Testis (tissue), 3 donors: ENCODE measurements around the gene OR52N1. TPM values are rescaled to one million over a fixed set of nuclear protein-coding genes. Genes with fewer than 3 reads are reported as not detected.
A peak's percentile ranks its signal among the peaks of the same experiment; 100 is the strongest.

Source experiments
- DNase-seq: peaks from one replicate; pipeline ENCODE4 v3.0.0-alpha.2; 2019
- H3K27ac ChIP-seq, 2 donors: fragments of 200-600 bp; sonication (generic); one replicate each; pipeline ENCODE4 v1.5.1; 2019
- H3K27me3 ChIP-seq: fragments of 200-600 bp; sonication (generic); one replicate; pipeline ENCODE4 v1.5.1; 2019
- H3K36me3 ChIP-seq: fragments of 200-600 bp; sonication (generic); one replicate; pipeline ENCODE4 v1.5.1; 2017; ENCODE audit warnings: low read depth; ENCODE audit errors: missing control alignments
- H3K4me1 ChIP-seq: fragments of 200-600 bp; sonication (generic); one replicate; pipeline ENCODE4 v1.5.1; 2019
- H3K4me3 ChIP-seq, 2 donors: fragments of 200-600 bp; sonication (generic); one replicate each; pipeline ENCODE4 v1.5.1; 2017 to 2019
- H3K9me3 ChIP-seq: fragments of 200-600 bp; sonication (generic); one replicate; pipeline ENCODE4 v1.5.1; 2017
- CTCF ChIP-seq, 3 experiments: fragments of 450-650 bp in 2 of 3; fragments of 200-600 bp in 1 of 3; sonication (generic) in 1 of 3; IDR thresholded peaks; one replicate each; pipeline ENCODE4 v1.5.1; 2016 to 2019; ENCODE audit warnings: antibody characterized with exemption in 3 of 3, mild to moderate bottlenecking in 2 of 3, moderate library complexity in 1 of 3
- POLR2A ChIP-seq: fragments of 450-650 bp; IDR thresholded peaks from one replicate; pipeline ENCODE4 v1.6.1; 2017; ENCODE audit warnings: antibody characterized with exemption, mild to moderate bottlenecking, moderate library complexity
- WGBS, 2 donors: methylation state at CpG; one replicate each; pipeline ENCODE4 v1.1.5; 2018; 5-methylcytosine and 5-hydroxymethylcytosine counted together
- intact Hi-C: fragments of 100-400 bp; cut with DNase I; formaldehyde crosslinking; loops from one replicate; pipeline ENCODE4 v1.15.1; 2023; ENCODE audit warnings: low total_unique reads
- polyA plus RNA-seq: library from polyadenylated mRNA; stranded (reverse); fragments of 350-450 nt; fragmentation: Illumina TruSeq; extraction: RNeasy Lipid Tissue Mini Kit (QIAGEN cat#74804); gene quantifications from one replicate; pipeline ENCODE4 v1.2.3, GENCODE V29; 2014; ENCODE audit warnings: low read depth, low replicate concordance; ENCODE audit not compliant: insufficient read depth
- total RNA-seq, 2 donors: library from RNA; depleted of rRNA; stranded (reverse); fragments of >200 nt; gene quantifications; one replicate each; pipeline ENCODE4 v1.2.3, GENCODE V29; 2016

Gene OR52N1
- total and polyA plus RNA-seq, 3 donors from 2014 or later, result 1.6 to 1.7 TPM; not detected in 1

DNA sequence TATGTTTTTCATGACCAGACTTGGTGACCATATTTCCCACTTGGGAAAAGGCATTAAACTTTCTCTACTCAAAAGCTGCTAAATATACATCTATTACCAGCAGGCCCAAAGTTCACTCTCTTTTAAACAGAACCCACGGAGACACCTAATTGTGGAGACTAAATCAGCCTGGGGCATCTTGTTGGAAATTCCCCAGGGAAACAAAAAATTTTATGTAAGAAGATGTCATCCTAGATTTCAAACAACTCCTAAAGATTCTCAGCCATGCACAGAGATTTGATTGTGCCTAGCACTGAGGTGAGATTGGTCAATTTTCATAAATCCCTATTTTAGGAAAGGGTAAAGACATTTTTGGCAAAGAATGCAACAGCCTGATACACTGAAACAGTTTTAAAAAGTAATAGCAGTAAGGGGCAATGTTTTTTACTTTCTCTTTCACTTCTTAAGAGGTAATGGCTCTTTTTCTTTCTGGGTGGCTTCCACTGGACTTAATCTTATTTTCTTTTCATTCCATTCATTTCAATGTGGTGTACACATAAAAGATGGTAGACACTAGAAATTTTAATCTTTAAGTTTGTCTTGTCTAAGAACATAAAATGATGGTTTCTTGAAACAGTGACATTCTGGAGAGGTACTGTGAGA is 27.3 kb upstream of the OR52N1 start:
- WGBS, 2 donors, result 67 to 74% methylated on average over 1 of the region's 1 CpG
- no peaks in the 10 kb centered on the region for H3K36me3 ChIP-seq
- no peaks in the 10 kb centered on the region for H3K27me3 ChIP-seq
- no peak for DNase-seq
- TF ChIP-seq POLR2A, result no peak
- TF ChIP-seq CTCF (IDR thresholded peaks at IDR 0.05), result no peak
- H3K27ac ChIP-seq, result no peak overlapping the region
- H3K4me1 ChIP-seq, result no peaks in the 10 kb centered on the region
- intact Hi-C loops, result no loop called here
- H3K9me3 ChIP-seq, result no peaks in the 10 kb centered on the region
- H3K4me3 ChIP-seq, result no peak overlapping the region

GRCh38 chr11:5815534-5815933 is 24.5 kb upstream of the OR52N1 start:
- Histone ChIP-seq H3K4me3 (no peak overlapping the region), H3K4me1 (no peaks in the 10 kb centered on the region), H3K27ac (no peak overlapping the region), H3K36me3 (no peaks in the 10 kb centered on the region), H3K9me3 (no peaks in the 10 kb centered on the region), H3K27me3 (no peaks in the 10 kb centered on the region)
- no peak for TF ChIP-seq CTCF (IDR thresholded peaks at IDR 0.05)
- no peak for TF ChIP-seq POLR2A
- intact Hi-C loops, result no loop called here
- DNase-seq, result no peak
- 65% methylated on average over 4 of the region's 4 CpGs for WGBS, 2 donors

DNA sequence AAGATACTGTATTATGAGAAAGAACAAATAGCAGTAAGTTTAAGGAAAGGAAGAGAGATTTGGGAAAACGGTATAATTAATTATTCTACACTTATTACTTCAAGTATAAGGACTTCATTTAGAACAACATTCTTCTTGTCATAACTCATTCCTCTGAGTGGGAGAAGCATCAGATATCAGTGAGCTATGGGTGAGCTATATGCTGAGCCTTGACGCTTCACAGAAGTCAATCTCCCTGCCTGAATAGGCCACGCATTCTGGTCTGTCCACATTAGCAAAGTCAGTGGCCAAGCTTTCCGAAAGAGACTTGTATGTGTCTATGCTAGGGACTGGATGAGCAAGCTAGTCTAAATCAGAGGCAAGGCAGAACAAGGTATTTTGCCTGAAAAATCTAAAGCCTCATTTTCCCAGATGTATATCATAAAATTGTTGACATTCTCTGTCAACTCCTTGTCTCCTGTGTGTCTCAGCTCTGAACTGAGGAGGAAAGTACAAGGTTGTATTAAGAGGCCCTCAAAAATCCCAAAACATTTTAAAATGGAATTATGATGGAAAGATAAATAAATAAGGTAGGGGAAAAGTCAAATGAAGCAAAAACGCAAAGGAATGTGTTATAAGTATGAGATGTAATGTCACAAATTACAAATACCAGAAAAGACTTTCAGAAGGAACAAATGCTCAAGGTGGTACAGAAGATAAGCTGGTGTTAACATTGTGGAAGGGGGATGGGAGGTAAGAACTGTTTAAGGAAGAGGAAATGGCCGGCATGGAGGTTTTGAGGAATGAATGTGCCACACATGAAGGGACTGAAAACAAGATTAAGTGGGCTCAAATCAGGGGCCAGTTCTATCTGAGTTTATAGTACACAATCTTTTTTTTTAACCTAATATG is 19.1 kb upstream of the OR52N1 start:
- H3K4me1 ChIP-seq, result peaks cover 7% of the 10 kb centered on the region
- WGBS, 2 donors, result 72 to 73% methylated on average over 6 of the region's 6 CpGs
- no peaks in the 10 kb centered on the region for H3K36me3 ChIP-seq
- intact Hi-C loops, result no loop called here
- no peak for TF ChIP-seq CTCF (IDR thresholded peaks at IDR 0.05)
- TF ChIP-seq POLR2A, result no peak
- H3K27me3 ChIP-seq, result no peaks in the 10 kb centered on the region
- no peak overlapping the region for H3K4me3 ChIP-seq
- no peak overlapping the region for H3K27ac ChIP-seq
- H3K9me3 ChIP-seq, result no peaks in the 10 kb centered on the region
- no peak for DNase-seq

DNA sequence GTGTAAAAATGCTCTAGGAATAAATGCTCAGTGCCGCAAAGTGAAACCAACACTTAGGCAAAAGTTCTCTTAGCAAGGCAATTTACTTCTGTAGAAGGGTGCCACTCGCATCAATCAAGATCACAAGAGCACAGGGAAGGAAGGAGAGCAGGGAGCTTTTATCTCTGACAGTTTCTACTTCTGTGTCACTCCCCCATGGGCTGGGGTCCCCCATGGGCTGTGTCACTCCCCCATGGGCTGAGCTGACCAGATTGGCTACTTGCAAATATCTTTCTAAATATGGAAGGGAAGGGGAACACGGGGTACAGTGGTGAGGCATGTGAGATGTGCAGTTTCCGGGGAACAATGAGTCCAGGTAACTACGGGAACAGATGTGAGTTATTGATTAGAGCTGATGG is 18.1 kb upstream of the OR52N1 start:
- no peak overlapping the region for H3K27ac ChIP-seq
- no peaks in the 10 kb centered on the region for H3K36me3 ChIP-seq
- no peaks in the 10 kb centered on the region for H3K27me3 ChIP-seq
- DNase-seq, result no peak
- H3K9me3 ChIP-seq, result no peaks in the 10 kb centered on the region
- WGBS, 2 donors, result 18 to 34% methylated on average over 5 of the region's 5 CpGs
- H3K4me1 ChIP-seq, result peaks cover 7% of the 10 kb centered on the region
- intact Hi-C loops, result no loop called here
- no peak for TF ChIP-seq CTCF (IDR thresholded peaks at IDR 0.05)
- TF ChIP-seq POLR2A, result no peak
- H3K4me3 ChIP-seq, result peak overlapping the region in 1 of 2 donors; percentile 49
